Smooth muscle cell (in vitro differentiated cells): ENCODE data around the gene PRKG1. TPM values are rescaled to one million over a fixed set of nuclear protein-coding genes. Genes with fewer than 3 reads are reported as not detected.

Source experiments
- DNase-seq: peaks from one replicate; lab custom pipeline; 2025; ENCODE audit not compliant: unreplicated experiment; lab: John Stamatoyannopoulos, UW
- H2AFZ ChIP-seq: fragments of 200-600 bp; sonication (generic); 2 replicates; pipeline ENCODE4 v1.6.0; 2016; ENCODE audit warnings: antibody characterized with exemption, low read depth, mild to moderate bottlenecking
- H3F3A ChIP-seq: fragments of 200-600 bp; sonication (generic); 2 replicates; pipeline ENCODE4 v1.6.0; 2017; ENCODE audit warnings: antibody characterized with exemption, low read depth
- H3K27ac ChIP-seq: fragments of 200-600 bp; sonication (generic); 2 replicates; pipeline ENCODE4 v1.5.1; 2016; ENCODE audit warnings: low read depth, mild to moderate bottlenecking
- H3K27me3 ChIP-seq: fragments of 200-600 bp; sonication (generic); 2 replicates; pipeline ENCODE4 v1.6.1; 2016; ENCODE audit warnings: low read depth, mild to moderate bottlenecking
- H3K36me3 ChIP-seq: fragments of 200-600 bp; sonication (generic); 2 replicates; pipeline ENCODE4 v1.5.1; 2016; ENCODE audit warnings: low read depth
- H3K4me1 ChIP-seq: fragments of 200-600 bp; sonication (generic); 2 replicates; pipeline ENCODE4 v1.5.1; 2016; ENCODE audit warnings: low read depth
- H3K4me2 ChIP-seq: fragments of 200-600 bp; sonication (generic); 2 replicates; pipeline ENCODE4 v1.6.0; 2016; ENCODE audit warnings: mild to moderate bottlenecking
- H3K4me3 ChIP-seq: fragments of 200-600 bp; sonication (generic); 2 replicates; pipeline ENCODE4 v1.5.1; 2016; ENCODE audit warnings: mild to moderate bottlenecking
- H3K79me2 ChIP-seq: fragments of 200-600 bp; sonication (generic); 2 replicates; pipeline ENCODE4 v1.6.0; 2016; ENCODE audit warnings: low read depth, mild to moderate bottlenecking
- H3K9ac ChIP-seq: fragments of 200-600 bp; sonication (generic); 2 replicates; pipeline ENCODE4 v1.6.0; 2016; ENCODE audit warnings: low read depth
- H3K9me3 ChIP-seq: fragments of 200-600 bp; sonication (generic); replicated peaks from 2 replicates; pipeline ENCODE4 v1.5.1; 2016; ENCODE audit warnings: low read depth
- H4K20me1 ChIP-seq: fragments of 200-600 bp; sonication (generic); 2 replicates; pipeline ENCODE4 v1.6.0; 2016; ENCODE audit warnings: low read depth
- WGBS: methylation state at CpG from one replicate; pipeline ENCODE4 v1.1.7; 2016; ENCODE audit warnings: low lambda C conversion rate; 5-methylcytosine and 5-hydroxymethylcytosine counted together
- polyA plus RNA-seq: library from polyadenylated mRNA; unstranded; fragments of >200 nt; fragmentation: Nextera tagmentation; extraction: Ambion mirVana; gene quantifications from 2 replicates; pipeline ENCODE4 v1.2.1, GENCODE V29; 2016
- total RNA-seq: library from RNA; depleted of rRNA; stranded (reverse); fragments of >200 nt; gene quantifications from 2 replicates; pipeline ENCODE4 v1.2.3, GENCODE V29; 2014
- TF ChIP-seq, protein P1 (sequence below): fragments of 200-600 bp; sonication (generic); IDR thresholded peaks from 2 replicates; pipeline ENCODE4 v1.5.1; 2017; ENCODE audit warnings: borderline replicate concordance, mild to moderate bottlenecking, antibody characterized with exemption; ENCODE audit not compliant: insufficient read depth, poor library complexity, severe bottlenecking

PRKG1 gene
- total and polyA plus RNA-seq, 2 experiments from 2014 or later = 7.2 to 13.4 TPM

DNA sequence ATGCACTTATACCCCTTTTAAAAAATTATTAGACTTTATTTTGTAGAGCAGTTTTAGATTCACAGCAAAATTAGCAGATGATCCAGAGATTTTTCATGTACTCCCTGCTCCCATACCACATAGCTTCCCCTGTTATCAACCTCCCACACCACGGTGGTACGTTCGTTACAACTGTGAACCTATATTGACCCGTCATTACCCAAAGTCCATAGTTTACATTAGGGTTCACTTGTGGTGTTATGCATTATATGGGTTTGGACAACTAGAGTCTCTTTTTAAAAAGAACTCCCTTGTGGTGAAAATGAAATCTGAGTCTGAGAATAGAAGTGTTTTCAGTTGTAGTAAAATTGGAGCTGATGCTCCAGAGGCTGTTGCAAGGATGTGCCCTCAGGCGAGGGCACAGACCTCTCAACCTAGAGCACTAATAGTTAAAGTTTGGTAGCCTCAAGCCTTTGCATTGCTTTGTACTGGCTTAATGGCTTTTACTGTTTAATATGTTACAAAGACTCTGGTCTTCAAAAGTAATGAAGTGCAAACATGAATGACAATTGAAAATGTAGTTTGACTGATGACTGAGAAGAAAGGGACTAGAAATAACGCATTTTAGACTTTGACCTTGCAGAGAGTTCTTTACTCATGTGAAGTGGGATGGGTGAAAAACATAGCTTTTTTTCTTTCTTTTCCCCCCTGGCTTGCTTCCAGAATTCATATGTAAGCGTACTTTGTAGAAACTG lies 655.7 kb downstream of the PRKG1 start:
- H3K36me3 ChIP-seq = no peaks in the 10 kb centered on the region
- no peaks in the 10 kb centered on the region for H3K27me3 ChIP-seq
- H3K4me3 ChIP-seq = no peak overlapping the region
- no peak overlapping the region for H3K9ac ChIP-seq
- peaks cover 16% of the 10 kb centered on the region for H3K4me1 ChIP-seq
- DNase-seq = no peak
- no peak overlapping the region for H2AFZ ChIP-seq
- 81% methylated on average over 7 of the region's 7 CpGs for WGBS
- H3F3A ChIP-seq = no peaks in the 10 kb centered on the region
- no peaks in the 10 kb centered on the region for H4K20me1 ChIP-seq
- no peaks in the 10 kb centered on the region for H3K79me2 ChIP-seq
- H3K9me3 ChIP-seq = no peaks in the 10 kb centered on the region
- H3K27ac ChIP-seq = no peak overlapping the region
- H3K4me2 ChIP-seq = no peak overlapping the region
- TF ChIP-seq, protein P1, sequence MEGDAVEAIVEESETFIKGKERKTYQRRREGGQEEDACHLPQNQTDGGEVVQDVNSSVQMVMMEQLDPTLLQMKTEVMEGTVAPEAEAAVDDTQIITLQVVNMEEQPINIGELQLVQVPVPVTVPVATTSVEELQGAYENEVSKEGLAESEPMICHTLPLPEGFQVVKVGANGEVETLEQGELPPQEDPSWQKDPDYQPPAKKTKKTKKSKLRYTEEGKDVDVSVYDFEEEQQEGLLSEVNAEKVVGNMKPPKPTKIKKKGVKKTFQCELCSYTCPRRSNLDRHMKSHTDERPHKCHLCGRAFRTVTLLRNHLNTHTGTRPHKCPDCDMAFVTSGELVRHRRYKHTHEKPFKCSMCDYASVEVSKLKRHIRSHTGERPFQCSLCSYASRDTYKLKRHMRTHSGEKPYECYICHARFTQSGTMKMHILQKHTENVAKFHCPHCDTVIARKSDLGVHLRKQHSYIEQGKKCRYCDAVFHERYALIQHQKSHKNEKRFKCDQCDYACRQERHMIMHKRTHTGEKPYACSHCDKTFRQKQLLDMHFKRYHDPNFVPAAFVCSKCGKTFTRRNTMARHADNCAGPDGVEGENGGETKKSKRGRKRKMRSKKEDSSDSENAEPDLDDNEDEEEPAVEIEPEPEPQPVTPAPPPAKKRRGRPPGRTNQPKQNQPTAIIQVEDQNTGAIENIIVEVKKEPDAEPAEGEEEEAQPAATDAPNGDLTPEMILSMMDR = no peak

DNA sequence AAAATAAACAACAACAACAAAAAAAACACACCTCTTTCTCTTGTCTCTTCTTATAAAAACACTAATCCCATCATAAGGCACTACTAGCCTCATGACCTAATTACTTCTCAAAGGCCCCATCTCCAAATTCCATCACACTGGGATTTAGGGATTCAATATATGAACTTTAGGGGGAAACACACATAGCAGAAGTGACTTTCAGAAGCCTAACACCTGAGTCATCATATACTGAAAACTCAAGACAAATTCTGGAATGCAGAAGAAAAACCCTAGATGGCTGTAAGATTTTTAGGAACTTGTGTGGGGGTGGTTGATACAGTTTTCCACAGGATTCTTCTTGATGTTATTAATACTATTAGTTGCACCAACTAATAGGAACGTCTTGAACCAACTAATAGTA lies 658.8 kb downstream of the PRKG1 start:
- H3K9me3 ChIP-seq = no peaks in the 10 kb centered on the region
- H3K36me3 ChIP-seq = no peaks in the 10 kb centered on the region
- H3K4me2 ChIP-seq = peak overlapping the region; percentile 36
- H3K27me3 ChIP-seq = no peaks in the 10 kb centered on the region
- no peak for DNase-seq
- no peaks in the 10 kb centered on the region for H3F3A ChIP-seq
- no peak overlapping the region for H3K27ac ChIP-seq
- TF ChIP-seq, protein P1 = no peak
- H3K4me1 ChIP-seq = peaks cover 16% of the 10 kb centered on the region
- whole genome bisulfite sequencing = 63% methylated on average over 1 of the region's 1 CpG
- no peak overlapping the region for H3K9ac ChIP-seq
- H2AFZ ChIP-seq = no peak overlapping the region
- no peaks in the 10 kb centered on the region for H4K20me1 ChIP-seq
- H3K79me2 ChIP-seq = no peaks in the 10 kb centered on the region
- no peak overlapping the region for H3K4me3 ChIP-seq

- H3K9me3 ChIP-seq = no peaks in the 10 kb centered on the region
- H3K4me1 ChIP-seq = peaks cover 11% of the 10 kb centered on the region
- no peak overlapping the region for H3K9ac ChIP-seq
- no peak overlapping the region for H3K27ac ChIP-seq
- no peaks in the 10 kb centered on the region for H3F3A ChIP-seq
- H3K27me3 ChIP-seq = no peaks in the 10 kb centered on the region
- no peak for DNase-seq
- no peaks in the 10 kb centered on the region for H3K79me2 ChIP-seq
- 58% methylated on average over 6 of the region's 6 CpGs for WGBS
- no peaks in the 10 kb centered on the region for H4K20me1 ChIP-seq
- TF ChIP-seq, protein P1 = no peak
- no peak overlapping the region for H2AFZ ChIP-seq
- no peaks in the 10 kb centered on the region for H3K36me3 ChIP-seq
- no peak overlapping the region for H3K4me2 ChIP-seq
- H3K4me3 ChIP-seq = no peak overlapping the region
Observed at GRCh38 chr10:51743146-51743545, 668.9 kb downstream of the PRKG1 start.

DNA sequence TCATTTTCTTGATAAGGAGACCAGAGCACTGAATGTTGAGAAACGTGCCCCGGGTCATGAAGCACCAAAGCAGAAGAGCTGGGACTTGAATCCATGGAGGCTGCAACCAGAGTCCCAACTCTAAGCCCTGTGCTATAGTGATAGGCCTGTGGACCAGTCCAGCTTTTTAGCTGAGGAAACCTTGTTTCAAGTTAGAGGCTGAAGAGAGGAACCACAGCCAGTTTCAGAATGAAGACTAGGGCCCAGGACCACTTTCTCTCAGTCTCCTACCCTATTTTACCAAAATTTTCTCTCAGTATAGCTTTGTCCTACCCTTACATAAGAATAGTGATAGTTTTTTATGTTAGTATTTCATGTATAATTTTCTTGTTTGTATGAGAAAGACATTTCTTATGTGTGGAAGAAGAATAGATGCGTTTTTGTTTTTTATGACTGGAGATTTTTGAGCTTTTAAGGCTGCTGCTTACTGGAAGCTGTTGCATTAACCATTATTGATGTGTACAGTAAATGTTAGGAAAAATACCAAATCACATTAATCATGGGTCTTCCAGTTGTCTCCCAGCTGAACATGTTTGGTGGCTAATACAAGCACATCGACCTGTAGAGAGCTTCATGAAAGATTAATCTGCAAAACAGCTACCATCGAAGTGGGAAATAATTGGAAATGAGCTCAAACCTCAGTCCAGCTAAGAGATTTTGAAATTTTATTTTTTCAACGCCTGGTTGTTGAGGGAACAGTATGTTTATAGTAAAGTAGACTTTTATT lies 670.1 kb downstream of the PRKG1 start:
- Histone ChIP-seq H3K27ac (no peak overlapping the region), H3K9me3 (no peaks in the 10 kb centered on the region), H4K20me1 (no peaks in the 10 kb centered on the region), H3K79me2 (no peaks in the 10 kb centered on the region), H3K27me3 (no peaks in the 10 kb centered on the region), H3K4me3 (no peak overlapping the region), H3K4me1 (peaks cover 11% of the 10 kb centered on the region), H3K4me2 (no peak overlapping the region), H3F3A (no peaks in the 10 kb centered on the region), H3K36me3 (no peaks in the 10 kb centered on the region), H3K9ac (no peak overlapping the region), H2AFZ (no peak overlapping the region)
- WGBS = 85% methylated on average over 6 of the region's 6 CpGs
- DNase-seq = no peak
- TF ChIP-seq, protein P1 = no peak
